ENCODE measurements around the gene CCL18.
"Not testable (repeated sequence)": the region's sequence is repeated elsewhere in the genome, so short reads cannot be mapped to it uniquely, and the experiment has no call there.

Gene CCL18

GRCh38 chr17:36072431-36073121 lies 8.5 kb downstream of the CCL18 start:
- DNase-seq: peak; percentile 91

- DNase-seq: peak; percentile 88
Observed at GRCh38 chr17:36074365-36074764, 10.3 kb downstream of the CCL18 start.

GRCh38 chr17:36081681-36082471 lies 17.8 kb downstream of the CCL18 start:
- DNase-seq: not testable (repeated sequence)

- peak; percentile 91 for DNase-seq
Observed at GRCh38 chr17:36082482-36083120, 18.5 kb downstream of the CCL18 start.

- DNase-seq: not testable (repeated sequence)
Observed at GRCh38 chr17:36083691-36084090, 19.6 kb downstream of the CCL18 start.

GRCh38 chr17:36085765-36086164 lies 21.7 kb downstream of the CCL18 start:
- peak; percentile 61 for DNase-seq

- DNase-seq: no peak
Observed at GRCh38 chr17:36086791-36087190, 22.7 kb downstream of the CCL18 start.

- not testable (repeated sequence) for DNase-seq
Observed at GRCh38 chr17:36087471-36087870, 23.4 kb downstream of the CCL18 start.

- peak; percentile 40 for DNase-seq
Observed at GRCh38 chr17:36087897-36088572, 24.0 kb downstream of the CCL18 start.

- no peak for DNase-seq
Observed at GRCh38 chr17:36088670-36089338, 24.7 kb downstream of the CCL18 start.

- no peak for DNase-seq
Observed at GRCh38 chr17:36089339-36089865, 25.3 kb downstream of the CCL18 start.

GRCh38 chr17:36089888-36090836 lies 26.1 kb downstream of the CCL18 start, which contains the start of gene CCL3:
CCL3 (minus strand) TSS chr17:36090143; CDS start chr17:36090058, 85 bp downstream.
- DNase-seq: peak; percentile 91

GRCh38 chr17:36092230-36092629 lies 28.2 kb downstream of the CCL18 start:
- peak; percentile 86 for DNase-seq

GRCh38 chr17:36092715-36093114 lies 28.6 kb downstream of the CCL18 start:
- not testable (repeated sequence) for DNase-seq

- DNase-seq: no peak
Observed at GRCh38 chr17:36094232-36094631, 30.2 kb downstream of the CCL18 start.

- DNase-seq: no peak
Observed at GRCh38 chr17:36094746-36095145, 30.7 kb downstream of the CCL18 start.

GRCh38 chr17:36095992-36096391 lies 31.9 kb downstream of the CCL18 start:
- no peak for DNase-seq

GRCh38 chr17:36099004-36099403 lies 34.9 kb downstream of the CCL18 start:
- DNase-seq: not testable (repeated sequence)

GRCh38 chr17:36103401-36103975 lies 39.4 kb downstream of the CCL18 start, which contains the start of gene CCL4:
CCL4 (plus strand) TSS chr17:36103827; CDS start chr17:36103906, 79 bp downstream.
- DNase-seq: peak; percentile 72

GRCh38 chr17:36104246-36104645 lies 40.2 kb downstream of the CCL18 start:
- not testable (repeated sequence) for DNase-seq
